Fibroblast of mammary gland (primary cell): ENCODE results near the gene SUN1.

ENCODE experiments used
- DNase-seq: peaks from one replicate; pipeline ENCODE4 v3.0.0-alpha.2; 2010; ENCODE audit warnings: low read depth
- H3K4me3 ChIP-seq: 2 replicates; pipeline ENCODE4 v1.5.1; 2011; ENCODE audit warnings: low read depth, mild to moderate bottlenecking, low read length, moderate library complexity; ENCODE audit not compliant: control insufficient read depth
- CTCF ChIP-seq: conservative IDR thresholded peaks from 2 replicates; pipeline ENCODE4 v1.5.1; 2011; ENCODE audit warnings: low read depth, low read length, inconsistent platforms; ENCODE audit not compliant: control insufficient read depth, insufficient read depth

Gene SUN1

GRCh38 chr7:901041-901387 is 68.7 kb downstream of the SUN1 start:
- no peak overlapping the region for H3K4me3 ChIP-seq
- DNase-seq: no peak
- TF ChIP-seq CTCF: no peak

- peak; percentile 88 for DNase-seq
- no peak for TF ChIP-seq CTCF
- H3K4me3 ChIP-seq: no peak overlapping the region
Measured at GRCh38 chr7:901388-902154, 69.3 kb downstream of the SUN1 start.

- no peak for TF ChIP-seq CTCF
- H3K4me3 ChIP-seq: no peak overlapping the region
- DNase-seq: no peak
Measured at GRCh38 chr7:902996-903395, 70.7 kb downstream of the SUN1 start.

- no peak for TF ChIP-seq CTCF
- DNase-seq: no peak
- H3K4me3 ChIP-seq: no peak overlapping the region
Measured at GRCh38 chr7:903921-904755, 71.9 kb downstream of the SUN1 start.

GRCh38 chr7:904847-905246 is 72.6 kb downstream of the SUN1 start:
- H3K4me3 ChIP-seq: peak overlapping the region; percentile 1
- DNase-seq: peak; percentile 58
- TF ChIP-seq CTCF: no peak

GRCh38 chr7:906776-907157 is 74.5 kb downstream of the SUN1 start:
- no peak for TF ChIP-seq CTCF
- no peak for DNase-seq
- H3K4me3 ChIP-seq: no peak overlapping the region
